Measurements from ENCODE around the gene ATXN1. TPM values are rescaled to one million over a fixed set of nuclear protein-coding genes. Genes with fewer than 3 reads are reported as not detected.

ATXN1 gene
- total RNA-seq, 1 donor, result 48.5 TPM

DNA sequence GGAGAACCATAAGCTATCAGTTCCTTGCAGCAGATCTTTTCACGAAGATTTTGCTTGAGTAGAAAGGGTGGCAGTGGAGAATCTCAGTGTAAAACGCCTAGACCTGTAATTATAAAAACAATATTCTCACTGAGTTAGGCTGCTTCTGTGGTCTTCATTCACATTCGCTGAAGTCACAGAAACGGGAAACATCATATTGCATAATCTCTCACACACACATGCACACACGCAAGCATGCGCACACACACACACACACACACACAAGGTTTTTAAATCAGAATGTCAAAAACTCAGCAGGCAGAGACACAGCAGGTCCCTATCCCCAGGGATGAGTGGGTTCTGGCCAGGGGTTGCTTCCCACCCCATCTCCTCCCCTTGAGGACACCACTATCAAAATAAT lies 175.5 kb downstream of the ATXN1 start:
- Histone ChIP-seq H3K27ac (ENCODE audit: low read depth, low read length) (peak overlapping the region; percentile 74), H3K4me1 (ENCODE audit: insufficient read depth, low read length) (peaks cover 16% of the 10 kb centered on the region), H2AFZ (ENCODE audit: low read length) (peak overlapping the region; percentile 53), H3K4me3 (ENCODE audit: insufficient read depth, low read length) (peak overlapping the region; percentile 59), H4K20me1 (ENCODE audit: insufficient read depth, low read length) (no peaks in the 10 kb centered on the region), H3K27me3 (ENCODE audit: insufficient read depth, low read length) (no peaks in the 10 kb centered on the region), H3K79me2 (ENCODE audit: insufficient read depth, low read length) (no peaks in the 10 kb centered on the region), H3K9me3 (ENCODE audit: low read depth, low read length) (no peaks in the 10 kb centered on the region), H3K36me3 (ENCODE audit: insufficient read depth, low read length) (no peaks in the 10 kb centered on the region), H3K4me2 (ENCODE audit: insufficient read depth, low read length) (peak overlapping the region; percentile 80)
- no peak for DNase-seq (ENCODE audit: insufficient read length, low spot score, missing footprints)
- TF ChIP-seq, protein P1, sequence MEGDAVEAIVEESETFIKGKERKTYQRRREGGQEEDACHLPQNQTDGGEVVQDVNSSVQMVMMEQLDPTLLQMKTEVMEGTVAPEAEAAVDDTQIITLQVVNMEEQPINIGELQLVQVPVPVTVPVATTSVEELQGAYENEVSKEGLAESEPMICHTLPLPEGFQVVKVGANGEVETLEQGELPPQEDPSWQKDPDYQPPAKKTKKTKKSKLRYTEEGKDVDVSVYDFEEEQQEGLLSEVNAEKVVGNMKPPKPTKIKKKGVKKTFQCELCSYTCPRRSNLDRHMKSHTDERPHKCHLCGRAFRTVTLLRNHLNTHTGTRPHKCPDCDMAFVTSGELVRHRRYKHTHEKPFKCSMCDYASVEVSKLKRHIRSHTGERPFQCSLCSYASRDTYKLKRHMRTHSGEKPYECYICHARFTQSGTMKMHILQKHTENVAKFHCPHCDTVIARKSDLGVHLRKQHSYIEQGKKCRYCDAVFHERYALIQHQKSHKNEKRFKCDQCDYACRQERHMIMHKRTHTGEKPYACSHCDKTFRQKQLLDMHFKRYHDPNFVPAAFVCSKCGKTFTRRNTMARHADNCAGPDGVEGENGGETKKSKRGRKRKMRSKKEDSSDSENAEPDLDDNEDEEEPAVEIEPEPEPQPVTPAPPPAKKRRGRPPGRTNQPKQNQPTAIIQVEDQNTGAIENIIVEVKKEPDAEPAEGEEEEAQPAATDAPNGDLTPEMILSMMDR (IDR thresholded peaks at IDR 0.05; ENCODE audit: extremely low read depth, low read depth, low read length), result no peak

DNA sequence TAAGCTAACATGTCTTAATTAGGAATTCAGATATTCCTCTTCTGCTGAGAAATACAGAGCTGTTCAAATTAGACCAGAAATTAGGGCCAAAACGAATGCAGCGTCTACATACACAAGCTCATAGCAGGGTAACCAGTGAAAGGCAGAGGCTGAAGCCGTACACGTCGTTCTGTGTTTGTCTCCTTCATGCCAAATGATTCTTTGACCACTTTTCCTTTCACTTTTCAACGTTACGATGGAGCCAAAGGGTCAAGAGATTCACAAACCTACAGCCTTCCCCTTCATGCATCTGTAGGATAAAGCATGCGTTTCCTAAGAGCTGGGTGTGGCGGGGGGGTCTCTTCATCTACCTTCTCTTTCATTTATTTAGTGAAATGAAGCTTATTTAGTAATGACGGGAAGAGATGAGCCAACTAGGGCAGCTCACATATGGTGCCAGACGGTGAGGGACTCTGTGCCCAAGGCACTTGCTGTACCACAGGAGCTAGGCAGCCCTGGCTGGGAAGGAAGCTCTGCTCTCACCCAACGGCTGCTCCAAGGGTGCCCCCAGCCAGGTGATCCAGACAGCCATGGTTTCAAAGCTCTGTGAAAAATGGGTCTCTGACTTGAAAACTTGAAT lies 178.0 kb downstream of the ATXN1 start:
- peak overlapping the region; percentile 76 for H3K4me2 ChIP-seq (ENCODE audit: insufficient read depth, low read length)
- H3K36me3 ChIP-seq (ENCODE audit: insufficient read depth, low read length), result no peaks in the 10 kb centered on the region
- peak overlapping the region; percentile 57 for H3K4me3 ChIP-seq (ENCODE audit: insufficient read depth, low read length)
- H3K9me3 ChIP-seq (ENCODE audit: low read depth, low read length), result no peaks in the 10 kb centered on the region
- peak overlapping the region; percentile 33 for H2AFZ ChIP-seq (ENCODE audit: low read length)
- H3K27me3 ChIP-seq (ENCODE audit: insufficient read depth, low read length), result no peaks in the 10 kb centered on the region
- no peaks in the 10 kb centered on the region for H4K20me1 ChIP-seq (ENCODE audit: insufficient read depth, low read length)
- no peak for DNase-seq (ENCODE audit: insufficient read length, low spot score, missing footprints)
- H3K27ac ChIP-seq (ENCODE audit: low read depth, low read length), result peak overlapping the region; percentile 45
- H3K4me1 ChIP-seq (ENCODE audit: insufficient read depth, low read length), result peaks cover 16% of the 10 kb centered on the region
- TF ChIP-seq, protein P1 (IDR thresholded peaks at IDR 0.05; ENCODE audit: extremely low read depth, low read depth, low read length), result no peak
- no peaks in the 10 kb centered on the region for H3K79me2 ChIP-seq (ENCODE audit: insufficient read depth, low read length)

DNA sequence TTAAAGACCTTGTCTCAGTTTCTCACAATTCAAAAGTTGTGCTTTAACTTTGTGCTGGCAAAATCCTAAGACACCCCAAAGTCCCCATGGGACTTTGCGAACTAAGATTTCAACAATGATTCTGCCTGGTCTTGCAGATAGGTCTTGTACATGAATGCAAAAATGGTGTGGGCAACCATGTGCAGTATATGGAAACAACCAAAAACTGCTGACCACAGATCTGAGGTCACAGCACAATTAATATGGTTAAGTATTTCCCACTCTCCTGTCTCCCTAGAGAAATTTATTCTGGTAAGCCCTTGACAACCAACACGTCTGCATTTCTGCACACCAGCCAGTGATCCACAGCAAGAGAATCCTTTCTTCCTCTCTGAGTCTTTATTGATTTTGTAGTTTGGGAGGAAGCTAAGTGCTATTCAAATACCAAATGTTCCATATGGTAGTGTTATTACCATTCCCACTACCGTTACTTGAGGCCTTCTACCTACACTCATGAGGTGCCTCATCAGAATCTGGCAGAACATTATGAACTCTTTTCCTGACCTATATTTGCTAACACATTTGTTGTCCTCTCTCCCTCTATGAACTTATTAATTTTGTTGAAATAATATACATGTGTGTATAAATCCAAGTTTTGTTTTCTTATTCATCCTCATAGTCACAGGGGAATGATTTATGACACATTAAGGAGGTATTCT lies 178.7 kb downstream of the ATXN1 start:
- no peaks in the 10 kb centered on the region for H3K79me2 ChIP-seq (ENCODE audit: insufficient read depth, low read length)
- H3K4me1 ChIP-seq (ENCODE audit: insufficient read depth, low read length), result peaks cover 16% of the 10 kb centered on the region

More for the DNA sequence above, 178.7 kb downstream of the ATXN1 start:
- Histone ChIP-seq H3K9me3 (ENCODE audit: low read depth, low read length) (no peaks in the 10 kb centered on the region), H3K27me3 (ENCODE audit: insufficient read depth, low read length) (no peaks in the 10 kb centered on the region), H3K4me2 (ENCODE audit: insufficient read depth, low read length) (peak overlapping the region; percentile 76), H3K4me3 (ENCODE audit: insufficient read depth, low read length) (peak overlapping the region; percentile 57), H4K20me1 (ENCODE audit: insufficient read depth, low read length) (no peaks in the 10 kb centered on the region), H3K36me3 (ENCODE audit: insufficient read depth, low read length) (no peaks in the 10 kb centered on the region), H2AFZ (ENCODE audit: low read length) (peak overlapping the region; percentile 33), H3K27ac (ENCODE audit: low read depth, low read length) (peak overlapping the region; percentile 45)
- TF ChIP-seq, protein P1 (IDR thresholded peaks at IDR 0.05; ENCODE audit: extremely low read depth, low read depth, low read length), result no peak
- no peak for DNase-seq (ENCODE audit: insufficient read length, low spot score, missing footprints)
